Calu3 (cell line): ENCODE measurements around the gene FOXO3. TPM values are rescaled to one million over a fixed set of nuclear protein-coding genes. Genes with fewer than 3 reads are reported as not detected.
"Not testable (repeated sequence)": the region's sequence is repeated elsewhere in the genome, so short reads cannot be mapped to it uniquely, and the experiment has no call there.

Experiments
- BruUV-seq: library from RNA; stranded (reverse); fragments of 400-500 nt; replicated peaks from 2 replicates; lab custom pipeline; 2021; lab: Mats Ljungman, UMichigan
- CTCF ChIA-PET: fragments of 300-600 bp; sonication (Branson Sonifier 250); formaldehyde crosslinking; loops from one replicate; lab custom pipeline; 2022; ENCODE audit warnings: antibody characterized with exemption; lab: Charles Lee
- DNase-seq: peaks from one replicate; pipeline ENCODE4 v3.0.0; 2022
- H3K27ac Mint-ChIP-seq: one replicate; pipeline ENCODE4 v1.8.0; 2022; ENCODE audit warnings: mixed read lengths; ENCODE audit not compliant: unreplicated experiment
- H3K27me3 Mint-ChIP-seq: one replicate; pipeline ENCODE4 v1.8.0; 2022; ENCODE audit warnings: mixed read lengths; ENCODE audit not compliant: unreplicated experiment
- H3K36me3 Mint-ChIP-seq: one replicate; pipeline ENCODE4 v1.8.0; 2022; ENCODE audit warnings: mild to moderate bottlenecking, moderate library complexity, mixed read lengths; ENCODE audit not compliant: insufficient read depth, unreplicated experiment
- H3K4me1 Mint-ChIP-seq: one replicate; pipeline ENCODE4 v1.8.0; 2022; ENCODE audit warnings: mild to moderate bottlenecking, low read depth, mixed read lengths; ENCODE audit not compliant: unreplicated experiment
- H3K4me3 Mint-ChIP-seq: one replicate; pipeline ENCODE4 v1.8.0; 2022; ENCODE audit warnings: mild to moderate bottlenecking, low read depth, moderate library complexity, mixed read lengths; ENCODE audit not compliant: unreplicated experiment
- H3K9me3 Mint-ChIP-seq: one replicate; pipeline ENCODE4 v1.8.0; 2022; ENCODE audit warnings: low read depth, mixed read lengths; ENCODE audit not compliant: unreplicated experiment
- CTCF ChIP-seq: fragments of 200-600 bp; IDR thresholded peaks from one replicate; pipeline ENCODE4 v1.8.0; 2022; ENCODE audit warnings: antibody characterized with exemption; ENCODE audit not compliant: unreplicated experiment
- intact Hi-C: fragments of 100-400 bp; cut with micrococcal nuclease; formaldehyde crosslinking; loops from one replicate; pipeline ENCODE4 v1.10.0; 2022; ENCODE audit not compliant: unreplicated experiment
- total RNA-seq: library from RNA; stranded (reverse); gene quantifications from 2 replicates; pipeline ENCODE4 v1.2.3, GENCODE V29; 2022

Gene FOXO3
- total RNA-seq, 1 experiment from 2014 or later = 45.5 TPM

DNA sequence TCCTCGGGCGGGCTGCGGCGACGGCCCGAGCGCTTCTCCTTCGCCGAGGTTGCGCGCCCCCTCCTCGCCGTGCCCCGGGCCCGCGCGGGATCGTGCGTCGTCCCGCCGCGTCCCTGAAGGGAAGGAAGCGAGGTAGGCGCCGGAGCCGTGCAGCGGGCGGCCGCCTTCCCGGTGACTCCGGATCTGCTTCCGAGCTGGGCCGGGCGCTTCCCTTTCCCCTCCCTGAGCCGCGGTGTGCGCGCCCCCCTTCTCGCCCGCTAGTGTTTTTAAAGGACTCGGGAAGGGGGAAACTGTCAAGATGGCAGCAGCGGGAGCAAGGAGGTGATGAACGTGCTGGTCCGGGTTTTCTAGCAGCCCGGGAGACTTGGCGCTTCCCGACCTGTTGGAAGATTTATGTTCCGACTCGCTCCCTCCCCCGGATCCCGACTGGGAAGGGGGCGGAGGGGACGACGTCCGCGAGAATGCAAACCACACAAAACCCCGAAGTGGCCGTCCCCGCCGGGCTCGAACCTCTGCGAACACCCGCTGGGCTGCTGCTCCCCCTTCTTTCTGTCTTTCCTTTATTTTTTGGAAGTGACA is 744 bp upstream of the FOXO3 start:
- TF ChIP-seq CTCF = no peak
- BruUV-seq = TSS peak; percentile 57
- intact Hi-C loops = loop anchor here (5.0 kb wide), 2 partner anchors 112 to 177 kb away; no protein-coding TSS in a partner anchor
- Mint-ChIP-seq H3K4me1 (peaks cover 13% of the 10 kb centered on the region), H3K4me3 (peak overlapping the region; percentile 94), H3K36me3 (peaks cover 68% of the 10 kb centered on the region), H3K27ac (peak overlapping the region; percentile 84), H3K27me3 (no peaks in the 10 kb centered on the region), H3K9me3 (no peaks in the 10 kb centered on the region)
- CTCF ChIA-PET = interaction anchor here (0.6 to 0.7 kb wide), 2 partner anchors 130 to 176 kb away, joined by 3 to 4 read pairs; no protein-coding TSS in a partner anchor
- DNase-seq = peak; percentile 44

GRCh38 chr6:108561309-108561647 is 561 bp downstream of the FOXO3 start:
- H3K4me1 Mint-ChIP-seq = peaks cover 26% of the 10 kb centered on the region
- BruUV-seq, CTCF ChIA-PET, H3K27me3 Mint-ChIP-seq, H3K9me3 Mint-ChIP-seq, DNase-seq: not testable (repeated sequence)
- intact Hi-C loops = loop anchor here (5.0 kb wide), 2 partner anchors 111 to 176 kb away; no protein-coding TSS in a partner anchor
- peak overlapping the region; percentile 94 for H3K4me3 Mint-ChIP-seq
- peaks cover 76% of the 10 kb centered on the region for H3K36me3 Mint-ChIP-seq
- H3K27ac Mint-ChIP-seq = peak overlapping the region; percentile 93

DNA sequence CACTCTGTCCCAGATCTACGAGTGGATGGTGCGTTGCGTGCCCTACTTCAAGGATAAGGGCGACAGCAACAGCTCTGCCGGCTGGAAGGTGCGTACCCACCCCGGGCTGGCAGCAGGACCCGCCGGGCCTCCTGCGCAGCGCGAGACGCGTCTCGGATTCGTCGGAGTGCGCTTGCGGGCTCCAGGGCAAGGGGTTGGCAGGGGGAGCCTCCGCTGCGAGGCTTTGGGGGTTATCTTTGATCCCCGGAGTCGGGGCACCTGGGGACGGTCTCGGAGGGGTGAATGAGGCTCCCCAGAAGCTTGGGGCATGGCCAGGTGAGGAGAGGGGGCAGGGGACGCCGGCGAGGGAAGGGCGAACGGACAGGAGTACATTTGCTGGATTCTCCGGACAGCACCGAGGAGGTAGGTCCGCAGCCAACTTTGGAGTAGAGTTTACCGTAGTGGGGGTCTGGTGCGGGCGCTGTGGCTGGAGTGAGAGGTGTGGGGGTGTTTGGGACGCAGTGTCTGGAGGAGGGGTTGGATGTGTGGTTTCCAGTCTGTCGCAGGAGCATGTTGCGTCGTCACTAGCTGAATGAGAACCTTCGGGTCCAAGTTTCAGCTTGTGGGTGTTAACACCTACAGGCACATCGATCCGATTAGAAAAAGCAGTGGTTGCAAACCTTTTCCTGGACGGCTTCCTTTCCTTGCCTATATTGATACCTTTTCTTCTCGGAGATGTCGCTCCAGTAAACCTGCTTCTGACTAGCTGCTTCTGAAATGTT is 1.2 kb downstream of the FOXO3 start:
- Mint-ChIP-seq H3K27ac (peak overlapping the region; percentile 93), H3K27me3 (no peaks in the 10 kb centered on the region), H3K4me3 (peak overlapping the region; percentile 94), H3K9me3 (no peaks in the 10 kb centered on the region), H3K4me1 (peaks cover 28% of the 10 kb centered on the region), H3K36me3 (peaks cover 74% of the 10 kb centered on the region)
- TF ChIP-seq CTCF = no peak
- peak; percentile 29 for DNase-seq
- CTCF ChIA-PET = interaction anchor here (1.0 kb wide), 1 partner anchor 30 kb away, joined by 4 read pairs; no protein-coding TSS in a partner anchor
- intact Hi-C loops = loop anchor here (1.0 to 5.0 kb wide), 5 partner anchors 110 to 273 kb away; no protein-coding TSS in a partner anchor
- TSS peak; percentile 95 for BruUV-seq

DNA sequence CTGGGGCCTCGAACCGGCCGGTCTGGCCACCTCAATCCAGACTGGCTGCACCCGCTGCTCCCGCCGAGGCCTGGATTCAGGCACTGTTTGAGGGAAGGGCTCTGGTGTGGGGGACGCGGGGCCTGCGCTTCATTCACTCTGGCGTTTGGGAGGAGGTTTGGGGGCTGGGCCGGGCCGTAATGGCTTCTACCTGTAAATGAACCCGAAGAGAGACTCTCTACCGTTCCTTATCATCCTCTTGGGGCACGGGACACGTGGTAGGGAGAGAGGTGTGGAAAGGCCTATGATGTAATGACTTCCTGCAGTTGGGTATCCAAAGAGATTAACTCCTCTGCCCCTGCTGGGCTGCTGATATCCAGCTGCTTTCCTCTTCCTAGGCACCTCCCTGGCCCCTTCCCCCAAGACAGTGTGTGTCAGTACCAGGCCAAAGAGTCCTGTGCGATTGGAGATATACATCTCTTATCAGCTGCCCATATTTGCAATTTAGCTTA is 1.8 kb downstream of the FOXO3 start:
- intact Hi-C loops = loop anchor here (1.0 to 5.0 kb wide), 5 partner anchors 110 to 273 kb away; no protein-coding TSS in a partner anchor
- TF ChIP-seq CTCF = no peak
- Mint-ChIP-seq H3K27me3 (no peaks in the 10 kb centered on the region), H3K4me3 (peak overlapping the region; percentile 94), H3K27ac (peak overlapping the region; percentile 93), H3K4me1 (peaks cover 28% of the 10 kb centered on the region), H3K36me3 (peaks cover 68% of the 10 kb centered on the region), H3K9me3 (no peaks in the 10 kb centered on the region)
- BruUV-seq = no TSS peak
- CTCF ChIA-PET = interaction anchor here (1.0 kb wide), 1 partner anchor 30 kb away, joined by 4 read pairs; no protein-coding TSS in a partner anchor
- peak; percentile 76 for DNase-seq
